ENCODE results near the gene CNOT6L. TPM values are rescaled to one million over a fixed set of nuclear protein-coding genes. Genes with fewer than 3 reads are reported as not detected.
A peak's percentile ranks its signal among the peaks of the same experiment; 100 is the strongest.

CNOT6L gene
- total RNA-seq, 1 experiment from 2014 or later = 5.6 TPM

GRCh38 chr4:77713884-77714283 is 105.3 kb downstream of the CNOT6L start:
- no peak for DNase-seq (ENCODE audit: low spot score)

GRCh38 chr4:77712675-77713074 is 106.5 kb downstream of the CNOT6L start:
- no peak for DNase-seq (ENCODE audit: low spot score)

GRCh38 chr4:77711469-77711868 is 107.7 kb downstream of the CNOT6L start:
- DNase-seq (ENCODE audit: low spot score) = no peak

GRCh38 chr4:77710684-77711083 is 108.5 kb downstream of the CNOT6L start:
- DNase-seq (ENCODE audit: low spot score) = no peak

GRCh38 chr4:77710059-77710458 is 109.1 kb downstream of the CNOT6L start:
- DNase-seq (ENCODE audit: low spot score) = no peak

- no peak for DNase-seq (ENCODE audit: low spot score)
Observed at GRCh38 chr4:77706717-77707116, 112.5 kb downstream of the CNOT6L start.

- DNase-seq (ENCODE audit: low spot score) = no peak
Observed at GRCh38 chr4:77703666-77704065, 115.5 kb downstream of the CNOT6L start.

GRCh38 chr4:77701121-77701520 is 118.0 kb downstream of the CNOT6L start:
- DNase-seq (ENCODE audit: low spot score) = no peak

- peak; percentile 86 for DNase-seq (ENCODE audit: low spot score)
Observed at GRCh38 chr4:77699731-77700210, 119.4 kb downstream of the CNOT6L start.

GRCh38 chr4:77697860-77698590 is 121.1 kb downstream of the CNOT6L start:
- DNase-seq (ENCODE audit: low spot score) = peak; percentile 84

- DNase-seq (ENCODE audit: low spot score) = peak; percentile 95
Observed at GRCh38 chr4:77695774-77696173, 123.4 kb downstream of the CNOT6L start.

GRCh38 chr4:77692847-77693432 is 126.2 kb downstream of the CNOT6L start:
- no peak for DNase-seq (ENCODE audit: low spot score)

GRCh38 chr4:77681792-77682191 is 137.4 kb downstream of the CNOT6L start:
- DNase-seq (ENCODE audit: low spot score) = no peak

GRCh38 chr4:77676842-77677241 is 142.3 kb downstream of the CNOT6L start:
- DNase-seq (ENCODE audit: low spot score) = no peak

GRCh38 chr4:77671051-77671450 is 148.1 kb downstream of the CNOT6L start:
- no peak for DNase-seq (ENCODE audit: low spot score)

GRCh38 chr4:77669946-77670590 is 149.1 kb downstream of the CNOT6L start:
- DNase-seq (ENCODE audit: low spot score) = no peak

- DNase-seq (ENCODE audit: low spot score) = no peak
Observed at GRCh38 chr4:77665381-77666069, 153.6 kb downstream of the CNOT6L start.

Other genes with a start within 250 kb of the CNOT6L start
- gene CXCL13, start 213.5 kb downstream of the CNOT6L start, total RNA-seq (2014; rRNA removed; shearing (Covaris generic)) = not detected in 2 replicates
- gene MRPL1, start 43.5 kb upstream of the CNOT6L start, total RNA-seq (2014; rRNA removed; shearing (Covaris generic)) = 33.2 and 38.5 TPM in 2 replicates
- gene FRAS1, start 238.0 kb upstream of the CNOT6L start, total RNA-seq (2014; rRNA removed; shearing (Covaris generic)) = 0.43 and 1.8 TPM in 2 replicates

All from H4 (cell line).